Measurements from ENCODE around the gene HPS1.
"Not testable (repeated sequence)": the region's sequence is repeated elsewhere in the genome, so short reads cannot be mapped to it uniquely, and the experiment has no call there.

DNA sequence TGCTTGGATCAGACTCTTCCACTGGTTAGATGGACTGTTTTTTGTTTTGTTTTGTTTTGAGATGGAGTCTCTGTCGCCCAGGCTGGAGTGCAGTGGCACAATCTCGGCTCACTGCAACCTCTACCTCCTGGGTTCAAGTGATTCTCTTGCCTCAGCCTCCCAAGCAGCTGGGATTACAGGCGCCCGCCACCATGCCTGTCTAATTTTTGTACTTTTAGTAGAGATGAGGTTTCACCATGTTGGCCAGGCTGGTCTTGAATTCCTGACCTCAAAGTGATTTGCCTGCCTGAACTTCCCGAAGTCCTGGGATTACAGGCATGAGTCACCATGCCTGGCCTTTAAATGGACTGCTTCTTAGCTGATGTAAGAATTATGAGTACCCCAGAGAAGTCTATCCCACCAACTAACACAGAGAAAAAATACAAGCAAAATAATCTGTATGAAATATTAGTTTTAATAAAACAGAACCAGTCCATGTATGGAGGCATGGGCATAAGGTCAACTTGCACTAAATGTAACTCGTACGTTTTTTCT, 63.5 kb downstream of the HPS1 start:
- TF ChIP-seq, protein P1, sequence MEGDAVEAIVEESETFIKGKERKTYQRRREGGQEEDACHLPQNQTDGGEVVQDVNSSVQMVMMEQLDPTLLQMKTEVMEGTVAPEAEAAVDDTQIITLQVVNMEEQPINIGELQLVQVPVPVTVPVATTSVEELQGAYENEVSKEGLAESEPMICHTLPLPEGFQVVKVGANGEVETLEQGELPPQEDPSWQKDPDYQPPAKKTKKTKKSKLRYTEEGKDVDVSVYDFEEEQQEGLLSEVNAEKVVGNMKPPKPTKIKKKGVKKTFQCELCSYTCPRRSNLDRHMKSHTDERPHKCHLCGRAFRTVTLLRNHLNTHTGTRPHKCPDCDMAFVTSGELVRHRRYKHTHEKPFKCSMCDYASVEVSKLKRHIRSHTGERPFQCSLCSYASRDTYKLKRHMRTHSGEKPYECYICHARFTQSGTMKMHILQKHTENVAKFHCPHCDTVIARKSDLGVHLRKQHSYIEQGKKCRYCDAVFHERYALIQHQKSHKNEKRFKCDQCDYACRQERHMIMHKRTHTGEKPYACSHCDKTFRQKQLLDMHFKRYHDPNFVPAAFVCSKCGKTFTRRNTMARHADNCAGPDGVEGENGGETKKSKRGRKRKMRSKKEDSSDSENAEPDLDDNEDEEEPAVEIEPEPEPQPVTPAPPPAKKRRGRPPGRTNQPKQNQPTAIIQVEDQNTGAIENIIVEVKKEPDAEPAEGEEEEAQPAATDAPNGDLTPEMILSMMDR (IDR thresholded peaks at IDR 0.05 in 8 of 11, conservative IDR thresholded peaks at IDR 0.05 in 3 of 11): not testable (repeated sequence)
- not testable (repeated sequence) for TF ChIP-seq POLR2AphosphoS5, POLR2A (IDR thresholded peaks at IDR 0.05)
